HCT116 (cell line): ENCODE measurements around the gene CNN3. TPM values are rescaled to one million over a fixed set of nuclear protein-coding genes. Genes with fewer than 3 reads are reported as not detected.

Experiments
- ATAC-seq: fragments of 200-7000 bp; cut with Tn5 transposase; 2 replicates; pipeline ENCODE4 v1.9.1; 2020; ENCODE audit warnings: mild to moderate bottlenecking, moderate library complexity
- BruUV-seq: library from RNA; stranded (reverse); fragments of 400-500 nt; replicated peaks from 2 replicates; lab custom pipeline; 2021; lab: Mats Ljungman, UMichigan
- CTCF ChIA-PET: fragments of 300-600 bp; sonication (Branson Sonifier 250); formaldehyde crosslinking; loops from one replicate; lab custom pipeline; 2021; ENCODE audit warnings: antibody characterized with exemption; lab: Charles Lee
- POLR2A ChIA-PET: fragments of 300-600, 350-600 bp; sonication (Branson Sonifier 250); formaldehyde crosslinking; loops from one replicate; lab custom pipeline; 2021; ENCODE audit warnings: antibody characterized with exemption; lab: Charles Lee
- RAD21 ChIA-PET, 2 experiments: fragments of 300-600 bp; sonication (Branson Sonifier 250); formaldehyde crosslinking; loops; one replicate each; lab custom pipeline; 2023; ENCODE audit warnings: low total read pairs in 2 of 2; ENCODE audit not compliant: uncharacterized antibody in 2 of 2, unreplicated experiment in 2 of 2, low non-redundant PET in 1 of 2; lab: Charles Lee
- DNase-seq: peaks from one replicate; pipeline ENCODE4 v3.0.0-alpha.2; 2010; ENCODE audit warnings: low read depth, low spot score
- H2AFZ ChIP-seq: fragments of 200-600 bp; shearing (Covaris generic), sonication (generic); 2 replicates; pipeline ENCODE4 v1.6.1; 2017; ENCODE audit warnings: low read depth, mixed run types, mixed read lengths, antibody characterized with exemption, low read length; ENCODE audit not compliant: poor library complexity, severe bottlenecking
- H3K27ac ChIP-seq: 2 replicates; pipeline ENCODE4 v1.5.1; 2012; ENCODE audit warnings: low read depth, low read length
- H3K27me3 ChIP-seq: fragments of 200-600 bp; sonication (generic); 2 replicates; pipeline ENCODE4 v1.6.1; 2016; ENCODE audit warnings: mixed run types, low read length, mixed read lengths; ENCODE audit not compliant: insufficient read depth
- H3K36me3 ChIP-seq, 2 experiments: fragments of 200-500 bp in 1 of 2; fragments of 200-600 bp in 1 of 2; sonication (Bioruptor generic) in 1 of 2; sonication (generic) in 1 of 2; 2 replicates each; pipeline versions ENCODE4 v1.5.1 to v1.6.1; 2014 to 2016; ENCODE audit warnings: low read length in 2 of 2, inconsistent platforms in 1 of 2, mixed read lengths in 1 of 2, mixed run types in 1 of 2; ENCODE audit not compliant: insufficient read depth in 2 of 2, control insufficient read depth in 1 of 2
- H3K4me1 ChIP-seq, 2 experiments: fragments of 200-600 bp in 1 of 2; sonication (generic) in 1 of 2; 2 replicates each; pipeline versions ENCODE4 v1.5.1 to v1.6.1; 2012 to 2017; ENCODE audit warnings: low read length in 2 of 2, inconsistent platforms in 1 of 2, mild to moderate bottlenecking in 1 of 2, mixed read lengths in 1 of 2, mixed run types in 1 of 2, moderate library complexity in 1 of 2; ENCODE audit not compliant: insufficient read depth in 2 of 2, control insufficient read depth in 1 of 2
- H3K4me2 ChIP-seq: fragments of 200-600 bp; sonication (generic); 2 replicates; pipeline ENCODE4 v1.6.1; 2017; ENCODE audit warnings: mixed run types, low read length, mixed read lengths
- H3K4me3 ChIP-seq, 2 experiments: fragments of 200-600 bp in 1 of 2; sonication (generic) in 1 of 2; replicated peaks in 1 of 2; 2 replicates each; pipeline ENCODE4 v1.5.1; 2011 to 2016; ENCODE audit warnings: low read length in 2 of 2, control low read depth in 1 of 2, low read depth in 1 of 2, mild to moderate bottlenecking in 1 of 2, mixed read lengths in 1 of 2, mixed run types in 1 of 2
- H3K79me2 ChIP-seq: fragments of 200-600 bp; sonication (generic); 2 replicates; pipeline ENCODE4 v1.6.1; 2017; ENCODE audit warnings: mild to moderate bottlenecking, mixed run types, low read length, moderate library complexity, mixed read lengths; ENCODE audit not compliant: insufficient read depth
- H3K9ac ChIP-seq: fragments of 200-600 bp; sonication (generic); 2 replicates; pipeline ENCODE4 v1.6.1; 2016; ENCODE audit warnings: low read length, mixed read lengths
- H3K9me2 ChIP-seq: fragments of 200-600 bp; sonication (generic), shearing (Covaris generic); 2 replicates; pipeline ENCODE4 v1.6.1; 2017; ENCODE audit warnings: mixed run types, mild to moderate bottlenecking, moderate library complexity; ENCODE audit not compliant: insufficient read depth
- H3K9me3 ChIP-seq, 2 experiments: fragments of 200-500 bp in 1 of 2; fragments of 200-600 bp in 1 of 2; sonication (Bioruptor generic) in 1 of 2; sonication (generic) in 1 of 2; 2 replicates each; pipeline ENCODE4 v1.6.1; 2014 to 2017; ENCODE audit warnings: low read length in 2 of 2, mixed read lengths in 2 of 2, inconsistent platforms in 1 of 2, low read depth in 1 of 2, mild to moderate bottlenecking in 1 of 2, mixed run types in 1 of 2, moderate library complexity in 1 of 2; ENCODE audit not compliant: control insufficient read depth in 1 of 2, insufficient read depth in 1 of 2
- H4K20me1 ChIP-seq: fragments of 200-600 bp; sonication (generic), shearing (Covaris generic); 2 replicates; pipeline ENCODE4 v1.6.1; 2017; ENCODE audit warnings: mixed run types, mild to moderate bottlenecking, moderate library complexity; ENCODE audit not compliant: insufficient read depth
- CEBPB ChIP-seq: IDR thresholded peaks from 2 replicates; pipeline ENCODE4 v1.6.1; 2012; ENCODE audit warnings: low read depth
- EGR1 ChIP-seq: IDR thresholded peaks from 2 replicates; pipeline ENCODE4 v1.6.1; 2012; ENCODE audit warnings: low read depth
- ELF1 ChIP-seq: IDR thresholded peaks from 2 replicates; pipeline ENCODE4 v1.6.1; 2012; ENCODE audit warnings: low read depth, borderline replicate concordance
- EZH2phosphoT487 ChIP-seq: fragments of 200-600 bp; IDR thresholded peaks from 2 replicates; pipeline ENCODE4 v1.6.1; 2018; ENCODE audit warnings: antibody characterized with exemption, borderline replicate concordance
- FOSL1 ChIP-seq: IDR thresholded peaks from 2 replicates; pipeline ENCODE4 v1.6.1; 2012; ENCODE audit warnings: low read depth
- JUND ChIP-seq: IDR thresholded peaks from 2 replicates; pipeline ENCODE4 v1.6.1; 2012
- POLR2A ChIP-seq: IDR thresholded peaks from 2 replicates; pipeline ENCODE4 v1.7.0; 2011; ENCODE audit warnings: borderline replicate concordance; ENCODE audit not compliant: insufficient read depth, insufficient read length; ENCODE audit errors: extremely low read depth
- POLR2AphosphoS5 ChIP-seq: IDR thresholded peaks from 2 replicates; pipeline ENCODE4 v1.6.1; 2011; ENCODE audit warnings: mild to moderate bottlenecking, low read depth, low read length, moderate library complexity
- RAD21 ChIP-seq: IDR thresholded peaks from 2 replicates; pipeline ENCODE4 v1.6.1; 2012; ENCODE audit warnings: low read depth, mild to moderate bottlenecking
- SIN3A ChIP-seq: IDR thresholded peaks from 2 replicates; pipeline ENCODE4 v1.6.1; 2012; ENCODE audit warnings: low read depth
- SRF ChIP-seq: IDR thresholded peaks from 2 replicates; pipeline ENCODE4 v1.6.1; 2012; ENCODE audit warnings: low read depth
- TCF7L2 ChIP-seq: IDR thresholded peaks from 2 replicates; pipeline ENCODE4 v1.7.0; 2011; ENCODE audit warnings: borderline replicate concordance, inconsistent platforms; ENCODE audit not compliant: insufficient read depth, insufficient read length; ENCODE audit errors: extremely low read depth
- YY1 ChIP-seq: IDR thresholded peaks from 2 replicates; pipeline ENCODE4 v1.6.1; 2011; ENCODE audit warnings: low read length, low read depth, moderate library complexity, mild to moderate bottlenecking; ENCODE audit not compliant: insufficient replicate concordance; ENCODE audit errors: extremely low read depth
- intact Hi-C: fragments of 100-400 bp; cut with micrococcal nuclease; formaldehyde crosslinking; loops from 2 replicates; pipeline ENCODE4 v1.10.0; 2022
- total RNA-seq: library from RNA; stranded (reverse); gene quantifications from one replicate; pipeline ENCODE4 v1.2.1, GENCODE V29; 2021; ENCODE audit not compliant: unreplicated experiment
- TF ChIP-seq, protein P1 (sequence below), 3 experiments: fragments of 200-600 bp in 1 of 3; sonication (generic) in 1 of 3; IDR thresholded peaks in 2 of 3; conservative IDR thresholded peaks in 1 of 3; 2 replicates each; pipeline ENCODE4 v1.5.1; 2012 to 2017; ENCODE audit warnings: low read depth in 2 of 3, low read length in 2 of 3, antibody characterized with exemption in 1 of 3, borderline replicate concordance in 1 of 3, control low read depth in 1 of 3, mild to moderate bottlenecking in 1 of 3, mixed read lengths in 1 of 3, mixed run types in 1 of 3, moderate library complexity in 1 of 3; ENCODE audit not compliant: insufficient read depth in 1 of 3
- TF ChIP-seq, protein P2 (sequence below): IDR thresholded peaks from 2 replicates; pipeline ENCODE4 v1.6.1; 2012
- TF ChIP-seq, protein P3 (sequence below): IDR thresholded peaks from 2 replicates; pipeline ENCODE4 v1.6.1; 2012

Gene CNN3
- total RNA-seq, 1 experiment from 2014 or later = 109 TPM

DNA sequence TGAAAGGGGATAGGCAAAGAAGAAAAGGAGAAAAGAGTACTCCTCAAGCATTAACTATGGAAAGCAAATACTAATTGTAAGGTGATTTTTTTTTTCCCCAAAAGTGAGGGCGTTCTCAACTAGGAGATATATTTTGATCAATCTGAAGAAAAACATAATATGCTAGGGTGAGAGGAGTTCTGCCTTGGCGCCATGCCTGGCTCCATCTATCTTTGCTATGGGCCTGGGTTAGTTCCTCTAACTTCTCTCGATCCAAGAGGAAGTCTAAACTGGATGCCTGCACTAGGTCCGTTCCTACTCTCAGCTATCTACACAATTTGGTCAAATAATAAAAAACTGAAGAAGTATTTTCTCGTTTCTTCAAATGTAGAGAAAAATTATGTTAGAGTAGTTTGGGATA, 20.5 kb downstream of the CNN3 start:
- H3K79me2 ChIP-seq = peaks cover 84% of the 10 kb centered on the region
- H3K4me1 ChIP-seq = peaks cover 0 to 38% of the 10 kb centered on the region in 2 experiments; a peak in 2 of 4 replicates
- H3K9ac ChIP-seq = no peak overlapping the region
- H3K4me2 ChIP-seq = no peak overlapping the region
- no peak for DNase-seq
- no peak overlapping the region for H2AFZ ChIP-seq
- H3K36me3 ChIP-seq = peaks cover 0 to 12% of the 10 kb centered on the region in 2 experiments; a peak in 1 of 4 replicates
- no peaks in the 10 kb centered on the region for H3K9me3 ChIP-seq
- no TSS peak for BruUV-seq
- ChIA-PET POLR2A (no interaction called here), CTCF (no interaction called here), RAD21 (no interaction called here)
- intact Hi-C loops = no loop called here
- H3K9me2 ChIP-seq = no peaks in the 10 kb centered on the region
- no peak for ATAC-seq
- no peaks in the 10 kb centered on the region for H3K27me3 ChIP-seq
- no peak overlapping the region for H3K27ac ChIP-seq
- TF ChIP-seq POLR2A (no peak), FOSL1 (no peak), EGR1 (no peak), RAD21 (no peak), CEBPB (no peak), ELF1 (no peak), SIN3A (no peak), POLR2AphosphoS5 (no peak), YY1 (no peak), JUND (no peak), SRF (no peak), EZH2phosphoT487 (no peak), TCF7L2 (no peak)
- TF ChIP-seq, protein P1, sequence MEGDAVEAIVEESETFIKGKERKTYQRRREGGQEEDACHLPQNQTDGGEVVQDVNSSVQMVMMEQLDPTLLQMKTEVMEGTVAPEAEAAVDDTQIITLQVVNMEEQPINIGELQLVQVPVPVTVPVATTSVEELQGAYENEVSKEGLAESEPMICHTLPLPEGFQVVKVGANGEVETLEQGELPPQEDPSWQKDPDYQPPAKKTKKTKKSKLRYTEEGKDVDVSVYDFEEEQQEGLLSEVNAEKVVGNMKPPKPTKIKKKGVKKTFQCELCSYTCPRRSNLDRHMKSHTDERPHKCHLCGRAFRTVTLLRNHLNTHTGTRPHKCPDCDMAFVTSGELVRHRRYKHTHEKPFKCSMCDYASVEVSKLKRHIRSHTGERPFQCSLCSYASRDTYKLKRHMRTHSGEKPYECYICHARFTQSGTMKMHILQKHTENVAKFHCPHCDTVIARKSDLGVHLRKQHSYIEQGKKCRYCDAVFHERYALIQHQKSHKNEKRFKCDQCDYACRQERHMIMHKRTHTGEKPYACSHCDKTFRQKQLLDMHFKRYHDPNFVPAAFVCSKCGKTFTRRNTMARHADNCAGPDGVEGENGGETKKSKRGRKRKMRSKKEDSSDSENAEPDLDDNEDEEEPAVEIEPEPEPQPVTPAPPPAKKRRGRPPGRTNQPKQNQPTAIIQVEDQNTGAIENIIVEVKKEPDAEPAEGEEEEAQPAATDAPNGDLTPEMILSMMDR (IDR thresholded peaks at IDR 0.05 in 2 of 3, conservative IDR thresholded peaks at IDR 0.05 in 1 of 3; ENCODE audit: borderline replicate concordance in 1 of 3, insufficient read depth in 1 of 3, low read depth in 2 of 3, low read length in 2 of 3) = no peak
- TF ChIP-seq, protein P2, sequence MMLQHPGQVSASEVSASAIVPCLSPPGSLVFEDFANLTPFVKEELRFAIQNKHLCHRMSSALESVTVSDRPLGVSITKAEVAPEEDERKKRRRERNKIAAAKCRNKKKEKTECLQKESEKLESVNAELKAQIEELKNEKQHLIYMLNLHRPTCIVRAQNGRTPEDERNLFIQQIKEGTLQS = no peak
- TF ChIP-seq, protein P3, sequence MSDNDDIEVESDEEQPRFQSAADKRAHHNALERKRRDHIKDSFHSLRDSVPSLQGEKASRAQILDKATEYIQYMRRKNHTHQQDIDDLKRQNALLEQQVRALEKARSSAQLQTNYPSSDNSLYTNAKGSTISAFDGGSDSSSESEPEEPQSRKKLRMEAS = no peak
- peaks cover 4% of the 10 kb centered on the region; the same call in 1 of the 2 replicates for H4K20me1 ChIP-seq
- no peak overlapping the region for H3K4me3 ChIP-seq
